ENCODE data around the gene LRRC8A.

LRRC8A gene

DNA sequence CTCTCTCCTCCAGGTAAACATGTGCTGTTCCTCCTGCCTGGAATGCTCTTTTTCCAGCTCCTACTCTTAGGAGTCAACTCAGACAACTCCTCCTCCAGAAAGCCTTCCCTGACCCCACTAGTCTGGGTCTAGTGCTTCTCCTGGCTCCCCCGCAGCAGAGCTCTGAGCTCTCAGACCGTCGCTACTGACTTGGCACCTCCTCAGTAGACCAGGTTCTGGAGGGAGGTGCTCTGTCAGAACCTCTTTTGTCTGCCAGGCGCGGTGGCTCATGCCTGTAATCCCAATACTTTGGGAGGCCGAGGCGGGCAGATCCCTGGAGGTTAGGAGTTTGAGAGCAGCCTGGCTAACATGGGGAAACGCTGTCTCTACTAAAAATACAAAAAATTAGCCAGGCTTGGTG lies 3.4 kb downstream of the LRRC8A start:
- Histone ChIP-seq H3K9me3 (ENCODE audit: insufficient read depth, low read depth, low read length) (no peaks in the 10 kb centered on the region), H3K4me3 (ENCODE audit: low read length, poor library complexity, severe bottlenecking) (no peak overlapping the region), H2AFZ (ENCODE audit: low read length) (no peak overlapping the region), H3K4me2 (ENCODE audit: low read depth, low read length, poor library complexity, severe bottlenecking) (peak overlapping the region; percentile 16), H3K9me2 (replicated peaks; ENCODE audit: low read depth, low read length) (no peaks in the 10 kb centered on the region), H3F3A (ENCODE audit: low read depth) (no peaks in the 10 kb centered on the region), H3K79me2 (ENCODE audit: insufficient read depth, low read length) (peaks cover 40% of the 10 kb centered on the region), H3K36me3 (ENCODE audit: insufficient read depth, low read length) (no peaks in the 10 kb centered on the region), H3K27me3 (ENCODE audit: insufficient read depth, low read length, poor library complexity, severe bottlenecking) (no peaks in the 10 kb centered on the region), H3K9ac (ENCODE audit: low read depth, low read length, poor library complexity, severe bottlenecking) (no peak overlapping the region), H4K20me1 (ENCODE audit: insufficient read depth, low read length, poor library complexity, severe bottlenecking) (peaks cover 2% of the 10 kb centered on the region), H3K4me1 (ENCODE audit: insufficient read depth, low read length, poor library complexity, severe bottlenecking) (peaks cover 5% of the 10 kb centered on the region)
- TF ChIP-seq CTCF (conservative IDR thresholded peaks at IDR 0.05; ENCODE audit: low read length) (no peak), EZH2phosphoT487 (IDR thresholded peaks at IDR 0.05; ENCODE audit: borderline replicate concordance) (no peak)

DNA sequence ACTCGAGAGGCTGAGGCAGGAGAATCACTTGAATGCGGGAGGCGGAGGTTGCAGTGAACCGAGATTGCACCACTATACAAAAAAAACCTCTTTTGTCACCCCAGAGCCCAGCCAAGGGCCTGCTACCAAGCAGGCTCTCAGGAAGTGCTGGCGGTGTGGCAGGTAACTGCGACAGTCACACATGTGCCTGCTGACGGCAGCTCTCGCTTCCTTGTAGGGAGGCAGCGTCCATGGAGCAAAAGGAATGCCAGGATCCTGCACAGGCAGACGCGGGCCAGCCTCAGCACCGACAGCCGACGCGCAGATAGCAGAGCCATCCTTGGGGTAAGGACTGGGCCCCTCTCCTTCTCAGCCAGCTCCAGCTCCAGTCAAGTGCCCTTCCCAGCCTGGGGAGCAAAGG lies 3.9 kb downstream of the LRRC8A start:
- Histone ChIP-seq H3K4me1 (ENCODE audit: insufficient read depth, low read length, poor library complexity, severe bottlenecking) (peaks cover 5% of the 10 kb centered on the region), H3K4me3 (ENCODE audit: low read length, poor library complexity, severe bottlenecking) (no peak overlapping the region), H3K4me2 (ENCODE audit: low read depth, low read length, poor library complexity, severe bottlenecking) (no peak overlapping the region), H4K20me1 (ENCODE audit: insufficient read depth, low read length, poor library complexity, severe bottlenecking) (peaks cover 2% of the 10 kb centered on the region), H3K79me2 (ENCODE audit: insufficient read depth, low read length) (peaks cover 40% of the 10 kb centered on the region), H3K27me3 (ENCODE audit: insufficient read depth, low read length, poor library complexity, severe bottlenecking) (no peaks in the 10 kb centered on the region), H3K9ac (ENCODE audit: low read depth, low read length, poor library complexity, severe bottlenecking) (no peak overlapping the region), H3K9me3 (ENCODE audit: insufficient read depth, low read depth, low read length) (no peaks in the 10 kb centered on the region), H2AFZ (ENCODE audit: low read length) (no peak overlapping the region), H3K9me2 (replicated peaks; ENCODE audit: low read depth, low read length) (no peaks in the 10 kb centered on the region), H3F3A (ENCODE audit: low read depth) (no peaks in the 10 kb centered on the region), H3K36me3 (ENCODE audit: insufficient read depth, low read length) (no peaks in the 10 kb centered on the region)
- TF ChIP-seq EZH2phosphoT487 (IDR thresholded peaks at IDR 0.05; ENCODE audit: borderline replicate concordance) (no peak), CTCF (conservative IDR thresholded peaks at IDR 0.05; ENCODE audit: low read length) (no peak)

DNA sequence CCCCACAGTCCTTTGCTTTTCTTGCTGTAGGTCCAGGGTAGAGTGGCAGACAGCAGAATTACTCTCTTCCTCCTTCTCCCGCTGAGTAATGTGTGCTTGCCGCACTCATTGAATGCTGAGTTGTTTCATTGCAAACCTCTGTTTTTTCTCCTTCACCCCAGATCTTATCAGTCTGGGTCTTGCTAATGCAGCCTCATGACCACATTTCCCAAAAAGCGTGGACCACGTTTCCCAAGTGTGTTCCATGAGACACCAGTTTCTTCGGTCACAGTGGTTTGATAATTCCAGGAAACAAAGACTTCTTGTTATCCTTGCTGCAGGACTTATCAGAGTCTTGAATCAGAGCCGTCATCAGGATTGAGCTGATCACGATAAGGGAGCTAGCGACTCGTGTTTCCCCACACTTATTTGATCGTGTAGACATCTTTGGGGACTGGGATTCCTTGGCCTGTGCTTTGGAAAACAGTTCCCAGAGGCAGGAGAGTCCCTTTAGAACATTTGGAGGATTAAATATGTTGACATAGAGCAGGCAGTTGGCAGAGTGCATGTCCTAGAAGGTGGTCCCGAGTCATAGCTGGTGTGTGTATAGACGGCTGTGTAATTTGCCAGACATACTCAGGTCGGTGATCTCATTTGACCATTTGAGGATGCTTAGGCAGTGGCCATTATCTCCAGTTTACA lies 4.4 kb downstream of the LRRC8A start:
- Histone ChIP-seq H2AFZ (ENCODE audit: low read length) (no peak overlapping the region), H3K36me3 (ENCODE audit: insufficient read depth, low read length) (no peaks in the 10 kb centered on the region; the same call in 1 of the 2 replicates), H3K4me2 (ENCODE audit: low read depth, low read length, poor library complexity, severe bottlenecking) (no peak overlapping the region), H3K79me2 (ENCODE audit: insufficient read depth, low read length) (peaks cover 40% of the 10 kb centered on the region), H3K9ac (ENCODE audit: low read depth, low read length, poor library complexity, severe bottlenecking) (no peak overlapping the region), H3K27me3 (ENCODE audit: insufficient read depth, low read length, poor library complexity, severe bottlenecking) (no peaks in the 10 kb centered on the region), H4K20me1 (ENCODE audit: insufficient read depth, low read length, poor library complexity, severe bottlenecking) (peaks cover 2% of the 10 kb centered on the region), H3K4me1 (ENCODE audit: insufficient read depth, low read length, poor library complexity, severe bottlenecking) (peaks cover 5% of the 10 kb centered on the region), H3K4me3 (ENCODE audit: low read length, poor library complexity, severe bottlenecking) (no peak overlapping the region), H3K9me2 (replicated peaks; ENCODE audit: low read depth, low read length) (no peaks in the 10 kb centered on the region), H3K9me3 (ENCODE audit: insufficient read depth, low read depth, low read length) (no peaks in the 10 kb centered on the region), H3F3A (ENCODE audit: low read depth) (no peaks in the 10 kb centered on the region)
- TF ChIP-seq CTCF (conservative IDR thresholded peaks at IDR 0.05; ENCODE audit: low read length) = no peak
- TF ChIP-seq EZH2phosphoT487 (IDR thresholded peaks at IDR 0.05; ENCODE audit: borderline replicate concordance) = no peak
